ENCODE results near the gene ZFAND6. TPM values are rescaled to one million over a fixed set of nuclear protein-coding genes. Genes with fewer than 3 reads are reported as not detected.

The ZFAND6 gene
- total and polyA plus RNA-seq, 2 experiments from 2014 or later, result 104 to 187 TPM

DNA sequence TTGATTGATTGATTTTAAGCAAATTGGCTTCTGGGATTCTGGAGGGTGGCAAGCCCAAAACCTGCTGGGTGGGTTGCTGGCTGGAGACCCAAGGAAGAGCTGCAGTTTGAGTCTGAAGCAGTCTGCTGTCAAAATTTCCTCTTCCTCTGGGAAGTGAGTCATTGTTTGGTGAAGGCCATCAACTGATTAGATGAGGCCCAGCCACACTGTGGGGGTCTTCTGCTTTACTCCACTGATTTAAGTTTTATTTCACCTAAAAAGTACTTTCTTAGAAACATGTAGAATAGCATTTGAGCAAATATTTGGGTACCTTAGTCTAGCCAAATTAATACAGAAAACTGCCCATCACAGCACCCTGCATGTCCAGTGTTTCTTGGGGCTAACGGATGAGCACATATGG, 127.1 kb downstream of the ZFAND6 start:
- no peaks in the 10 kb centered on the region for H3K36me3 ChIP-seq (replicated peaks; ENCODE audit: insufficient read depth, low read depth)
- peaks cover 8% of the 10 kb centered on the region for H3K4me1 ChIP-seq (ENCODE audit: insufficient read depth)
- no peak overlapping the region for H3K4me3 ChIP-seq
- H4K20me1 ChIP-seq (ENCODE audit: insufficient read depth, poor library complexity, severe bottlenecking), result no peaks in the 10 kb centered on the region
- no peak for DNase-seq (ENCODE audit: low spot score)
- no peaks in the 10 kb centered on the region for H3K9me2 ChIP-seq (replicated peaks; ENCODE audit: insufficient read depth)
- no peak overlapping the region for H2AFZ ChIP-seq
- TF ChIP-seq EZH2 (IDR thresholded peaks at IDR 0.05; ENCODE audit: borderline replicate concordance), result no peak
- no peak for TF ChIP-seq CTCF (IDR thresholded peaks at IDR 0.05; ENCODE audit: poor library complexity)
- H3K27ac ChIP-seq, result no peak overlapping the region
- no peak overlapping the region for H3K4me2 ChIP-seq
- H3K79me2 ChIP-seq, result no peaks in the 10 kb centered on the region
- no peaks in the 10 kb centered on the region for H3K27me3 ChIP-seq
- H3K9me3 ChIP-seq (ENCODE audit: low read depth), result no peaks in the 10 kb centered on the region
- WGBS (ENCODE audit: low lambda C conversion rate, missing lambda C conversion rate), result 96% methylated on average over 1 of the region's 1 CpG

Small RNA genes lying within 50 kb of the gene (small RNA-seq; reads per million reads assigned to genes)
- gene RF00017, result not detected

Other genes starting within 250 kb of the ZFAND6 start
- 89.4 and 99.9 TPM in 2 replicates for gene MTHFS, start 162.7 kb upstream of the ZFAND6 start, total RNA-seq
- 84.0 and 84.5 TPM in 2 replicates for gene MTHFS, start 162.7 kb upstream of the ZFAND6 start, polyA plus RNA-seq
- gene BCL2A1, start 88.5 kb upstream of the ZFAND6 start, total RNA-seq, result 7.8 and 9.9 TPM in 2 replicates
- 8.4 and 11.1 TPM in 2 replicates for gene BCL2A1, start 88.5 kb upstream of the ZFAND6 start, polyA plus RNA-seq
- 58.0 and 235 TPM in 2 replicates for gene FAH, start 93.3 kb downstream of the ZFAND6 start, total RNA-seq
- gene FAH, start 93.3 kb downstream of the ZFAND6 start, polyA plus RNA-seq, result 88.1 and 90.5 TPM in 2 replicates
- gene CTXND1, start 192.5 kb downstream of the ZFAND6 start, total RNA-seq, result 1.0 and 1.5 TPM in 2 replicates
- gene CTXND1, start 192.5 kb downstream of the ZFAND6 start, polyA plus RNA-seq, result 1.4 and 1.8 TPM in 2 replicates